NCI-H146 (cell line): Measurements from ENCODE around the gene MINDY1.

ENCODE experiments used
- DNase-seq: peaks from one replicate; lab custom pipeline; 2025; lab: John Stamatoyannopoulos, UW

The MINDY1 gene

DNA sequence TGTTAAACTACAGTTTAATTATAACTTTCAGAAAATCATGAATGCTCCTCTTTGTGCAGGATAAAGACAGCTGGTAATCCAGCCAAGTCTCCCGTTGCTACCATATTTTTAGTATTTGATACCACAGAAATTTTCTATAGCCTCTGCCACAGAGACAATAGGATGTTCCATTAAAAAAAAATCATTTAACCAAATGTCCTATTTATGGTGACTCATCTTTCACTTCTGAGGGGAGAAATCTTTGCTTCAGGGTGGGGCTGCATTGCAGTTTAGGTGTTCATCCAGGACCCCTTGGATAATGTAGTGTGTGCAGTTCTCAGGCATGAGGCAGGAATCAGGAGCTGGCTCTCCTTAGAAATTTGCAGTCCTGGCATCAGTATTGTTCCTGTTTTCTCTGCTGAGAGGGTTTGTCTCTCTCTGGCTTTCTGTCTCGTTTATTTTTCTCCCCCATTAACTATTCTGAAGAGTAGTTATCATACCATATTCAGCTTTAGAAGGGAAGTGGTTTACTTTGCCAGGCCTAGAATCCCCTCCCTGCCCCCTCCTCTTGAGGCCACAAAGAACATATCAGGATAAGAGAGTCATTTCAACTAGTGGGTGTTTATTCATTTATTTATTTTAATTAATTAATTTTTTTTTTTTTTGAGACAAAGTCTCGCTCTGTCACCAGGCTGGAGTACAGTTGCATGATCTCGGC lies 4.6 kb upstream of the MINDY1 start:
- DNase-seq = peak; percentile 5

DNA sequence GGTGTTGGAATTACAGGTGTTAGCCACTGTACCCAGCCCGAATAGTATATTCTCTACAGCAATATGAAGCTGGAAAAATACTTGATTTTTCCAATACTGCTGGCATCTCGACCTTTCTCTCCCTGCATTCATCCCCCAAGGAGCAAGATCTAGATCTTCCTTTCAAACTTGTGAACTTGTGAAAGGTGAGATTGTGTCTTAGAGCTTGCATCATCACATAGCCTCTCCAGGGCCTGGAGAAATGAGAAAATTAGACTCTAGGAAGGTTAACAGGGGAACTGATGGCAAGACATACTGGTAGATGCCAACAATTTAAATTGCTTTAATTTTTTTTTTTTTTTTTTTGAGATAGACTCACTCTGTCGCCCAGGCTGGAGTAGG lies 3.6 kb upstream of the MINDY1 start:
- no peak for DNase-seq

DNA sequence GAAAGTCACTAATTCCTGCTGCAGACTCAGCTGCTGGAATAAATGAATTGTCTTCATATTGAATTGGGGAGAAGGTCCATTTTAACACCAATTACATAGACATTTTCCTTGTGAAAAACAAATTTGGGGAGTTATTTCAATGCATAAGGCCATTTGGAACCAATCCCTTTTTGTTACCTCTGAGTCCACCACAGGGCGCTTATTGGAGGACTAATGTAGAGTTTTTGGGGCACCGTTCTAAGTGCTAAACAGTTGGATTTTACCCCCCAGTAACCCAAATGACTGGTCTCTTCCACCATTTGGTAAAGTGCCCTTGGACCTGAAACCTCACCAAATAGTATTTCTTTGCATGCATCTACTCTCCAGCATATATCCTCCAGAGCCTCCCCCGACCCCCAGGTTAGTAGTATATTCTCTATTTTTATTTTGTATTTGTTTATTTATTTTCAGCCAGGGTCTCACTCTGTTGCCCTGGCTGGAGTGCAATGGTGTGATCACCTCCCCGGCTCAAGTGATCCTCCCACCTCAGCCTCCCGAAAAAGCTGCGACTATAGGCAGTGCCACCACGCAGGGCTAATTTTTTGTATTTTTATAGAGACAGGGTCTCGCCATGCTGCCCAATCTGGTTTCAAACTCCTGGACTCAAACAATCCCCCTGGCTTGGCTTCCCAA lies 3.1 kb upstream of the MINDY1 start:
- DNase-seq = no peak

DNA sequence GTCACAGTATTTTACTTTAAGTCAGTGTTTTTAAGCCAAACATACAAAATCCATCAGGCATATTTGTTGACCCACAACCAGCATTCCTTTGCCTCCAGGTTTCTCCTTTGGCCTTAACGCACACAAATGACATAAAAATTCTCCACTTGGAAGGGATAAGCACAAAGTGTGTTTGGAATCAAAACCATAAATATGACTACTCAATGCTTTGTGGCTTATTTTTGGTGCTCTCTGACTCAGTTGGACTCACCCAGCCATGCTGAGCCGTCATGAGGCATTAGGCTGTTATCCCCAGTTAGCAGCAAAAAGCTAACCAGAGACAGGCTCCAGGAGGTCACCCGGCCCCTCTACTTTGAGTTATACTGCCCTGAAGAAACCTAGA lies 2.5 kb upstream of the MINDY1 start:
- no peak for DNase-seq

DNA sequence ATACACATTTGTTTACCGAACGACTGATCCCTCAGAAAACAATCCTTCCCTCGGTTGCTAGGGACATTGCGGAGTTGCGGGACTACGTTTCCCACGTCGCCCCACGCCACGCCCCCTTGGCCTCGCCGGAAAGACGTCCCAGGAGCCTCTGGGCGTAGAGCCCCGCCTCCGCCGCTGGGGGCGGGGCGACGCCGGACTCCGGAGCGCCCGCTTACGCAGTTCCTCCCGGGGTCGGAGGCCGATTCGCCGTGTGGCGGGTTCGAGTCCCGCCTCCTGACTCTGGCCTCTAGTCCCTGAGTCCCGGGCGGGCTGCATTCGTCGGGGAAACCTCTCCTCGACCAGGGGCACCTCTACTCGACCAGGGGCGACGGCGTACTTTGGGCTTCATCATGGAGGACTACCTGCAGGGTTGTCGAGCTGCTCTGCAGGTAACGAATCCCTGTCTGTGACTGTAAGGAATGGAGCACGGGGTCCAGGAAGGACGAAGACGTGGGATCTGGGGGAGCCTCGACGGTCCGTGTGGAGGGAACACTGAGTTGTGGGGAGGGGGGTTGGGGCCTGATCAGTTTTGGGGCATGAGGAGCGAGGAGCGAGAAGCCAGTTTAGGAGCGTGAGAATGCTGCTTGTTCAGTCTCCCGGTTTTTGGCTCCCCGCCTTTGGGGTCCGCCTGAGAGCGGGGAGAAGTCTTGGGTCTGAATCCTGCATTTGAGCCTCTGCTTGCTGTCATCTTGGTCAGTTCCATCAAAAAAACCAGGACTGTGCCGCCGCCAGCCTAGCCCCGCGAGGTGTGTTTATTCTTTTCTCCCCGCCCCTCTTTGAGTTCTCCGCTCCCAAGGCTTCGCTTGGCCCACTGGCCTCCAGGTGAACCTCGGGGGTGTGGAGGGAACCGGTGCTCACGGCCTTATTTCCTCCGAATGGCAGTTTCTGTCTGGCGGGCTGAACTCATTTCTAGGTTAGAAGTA lies 1.8 kb upstream of the MINDY1 start, which contains the start of gene PRUNE1:
PRUNE1 (plus strand) TSS at position 206 of the 962 bp plus-strand sequence; CDS start at position 390, 184 bp downstream.
- DNase-seq = peak; percentile 95

DNA sequence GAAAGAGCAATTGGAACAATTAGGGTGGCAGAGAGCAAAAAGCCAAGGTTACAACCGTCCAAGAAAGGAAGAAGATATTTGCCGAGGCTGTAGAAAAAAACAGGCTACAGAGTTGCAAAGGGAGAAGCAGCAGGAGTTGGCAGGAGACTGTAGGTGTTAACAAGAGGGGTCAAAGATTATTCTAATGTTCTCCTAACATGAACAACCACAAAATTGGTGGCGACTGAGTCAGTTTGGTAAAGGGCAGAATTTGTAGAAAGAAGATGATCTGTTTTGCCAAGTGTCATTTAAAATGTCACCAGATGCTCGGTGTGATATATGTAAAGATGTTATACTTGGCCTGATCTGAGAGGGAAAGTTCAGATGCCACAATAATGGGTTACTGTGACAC lies 1.1 kb upstream of the MINDY1 start:
- no peak for DNase-seq

DNA sequence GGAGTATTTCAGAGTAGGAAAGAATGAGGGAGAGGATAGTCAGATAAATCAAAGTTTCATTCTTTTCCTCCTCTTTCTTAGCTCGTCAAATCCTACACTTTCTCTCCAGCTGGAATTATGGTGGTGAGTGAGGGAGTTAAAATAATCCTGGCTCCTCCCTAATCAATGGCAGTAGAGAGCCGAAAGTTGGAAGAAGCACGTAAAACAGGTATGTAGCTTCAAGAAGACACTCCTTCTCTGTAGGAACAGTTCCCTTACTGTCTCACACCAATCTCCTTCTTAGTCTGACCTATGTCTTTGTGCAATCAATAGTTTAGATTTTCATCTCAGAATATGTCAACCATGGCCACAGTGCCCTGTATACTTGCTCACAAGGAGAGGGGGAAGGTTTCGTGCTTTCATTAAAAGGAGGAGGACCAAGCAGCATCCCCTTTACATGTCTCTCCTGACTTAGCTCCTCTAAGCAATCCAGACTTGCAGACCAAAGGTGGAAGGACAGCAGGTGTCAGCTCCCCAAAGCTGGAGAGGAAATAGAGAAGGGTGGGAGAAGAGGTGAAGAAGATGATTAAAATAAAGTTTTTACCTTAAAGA lies 878 bp downstream of the MINDY1 start:
- peak; percentile 27 for DNase-seq

DNA sequence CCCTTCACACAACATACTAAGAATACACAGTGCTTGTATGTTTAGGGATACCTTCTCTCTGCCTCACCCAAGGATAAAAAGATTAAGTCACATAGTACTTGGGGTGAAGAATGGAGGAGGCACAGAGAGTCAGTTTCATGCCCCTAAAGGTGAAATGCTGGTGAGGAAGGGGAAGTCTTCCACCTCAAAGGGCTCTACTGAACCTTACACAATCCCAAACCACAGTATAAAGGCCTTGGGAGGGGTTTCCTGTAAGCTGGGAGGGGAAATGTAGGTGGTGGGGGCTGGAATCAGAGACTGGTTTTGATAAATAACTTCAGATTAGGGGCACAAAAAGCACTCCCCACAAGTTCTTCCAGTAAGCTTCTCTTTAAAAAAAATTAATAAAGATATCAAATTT lies 3.5 kb downstream of the MINDY1 start:
- DNase-seq = no peak

DNA sequence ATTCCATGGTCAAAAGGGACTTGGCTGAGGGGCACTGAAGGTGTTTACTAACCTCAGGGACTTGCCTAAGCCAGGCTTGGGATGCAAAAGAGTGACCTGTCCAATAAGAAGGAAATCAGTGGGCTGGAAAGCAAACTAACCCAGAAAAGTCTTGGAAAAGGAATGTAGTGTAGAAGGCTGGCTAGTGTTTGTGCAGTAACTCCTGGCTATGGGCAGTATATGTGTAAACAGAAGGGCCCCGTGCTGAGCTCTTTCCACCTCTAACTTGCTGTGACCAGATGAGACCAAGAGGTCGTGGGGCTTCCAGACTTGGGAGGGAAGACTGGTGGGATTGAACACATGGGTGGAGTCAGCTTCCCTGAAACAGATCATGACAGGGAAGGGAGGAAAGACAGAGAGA lies 4.1 kb downstream of the MINDY1 start:
- no peak for DNase-seq

DNA sequence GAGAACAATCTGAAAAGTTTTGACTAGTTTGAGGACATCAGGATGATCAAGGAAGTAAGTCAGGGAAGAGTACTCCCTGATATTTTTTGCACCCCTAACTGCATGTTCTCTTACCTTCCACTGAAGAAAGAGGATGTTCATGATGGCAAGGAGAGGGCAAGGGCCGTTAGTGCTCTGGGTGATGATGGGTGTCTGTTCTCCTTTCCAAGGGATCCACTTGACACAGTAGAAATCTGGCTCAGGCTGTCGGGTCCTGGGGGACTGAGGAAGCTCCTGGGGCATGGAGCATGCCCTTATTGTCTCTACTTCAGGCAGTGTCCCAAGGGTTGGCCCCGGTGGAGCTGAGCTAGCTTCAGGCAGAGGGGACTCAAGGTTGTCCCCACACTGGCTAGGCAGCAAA lies 4.7 kb downstream of the MINDY1 start:
- DNase-seq = no peak

DNA sequence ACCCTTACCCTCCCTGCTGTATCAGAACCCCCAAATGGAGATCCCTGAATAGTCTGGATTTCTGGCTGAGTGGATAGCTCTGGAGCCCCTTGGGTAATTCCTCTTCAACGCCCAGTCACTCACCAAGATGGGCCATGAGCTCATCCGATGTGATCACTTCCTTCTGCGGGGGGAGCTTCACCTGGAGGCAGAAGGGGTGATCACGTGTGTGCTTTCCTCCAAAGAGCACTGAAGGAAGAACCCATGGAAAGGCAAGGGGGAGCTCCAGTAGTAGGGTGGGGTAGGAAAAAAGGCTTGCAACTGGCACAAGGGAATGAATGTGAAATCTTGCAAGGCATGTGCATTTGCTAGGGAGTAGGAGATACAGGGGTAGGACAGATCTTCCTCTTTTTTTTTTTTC lies 5.1 kb downstream of the MINDY1 start:
- DNase-seq = no peak

DNA sequence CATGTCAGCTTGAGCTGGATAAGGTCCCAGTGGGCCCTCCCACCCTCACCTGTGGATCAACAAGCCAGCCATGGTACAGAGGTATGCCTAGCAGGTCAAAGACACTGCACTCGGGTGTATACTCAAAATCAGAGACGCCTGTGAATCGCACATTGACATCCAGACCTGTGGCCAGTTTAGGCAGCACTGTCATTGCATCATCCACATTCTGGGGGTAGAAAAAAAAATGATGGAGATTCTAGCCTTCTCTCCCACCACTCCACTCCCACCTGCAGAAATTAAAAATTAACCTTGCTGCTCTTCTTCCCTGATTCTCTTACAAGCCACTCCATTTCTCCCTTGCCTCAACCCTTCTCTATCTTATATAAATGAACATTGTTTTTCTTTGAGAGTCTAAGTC lies 6.3 kb downstream of the MINDY1 start:
- no peak for DNase-seq

DNA sequence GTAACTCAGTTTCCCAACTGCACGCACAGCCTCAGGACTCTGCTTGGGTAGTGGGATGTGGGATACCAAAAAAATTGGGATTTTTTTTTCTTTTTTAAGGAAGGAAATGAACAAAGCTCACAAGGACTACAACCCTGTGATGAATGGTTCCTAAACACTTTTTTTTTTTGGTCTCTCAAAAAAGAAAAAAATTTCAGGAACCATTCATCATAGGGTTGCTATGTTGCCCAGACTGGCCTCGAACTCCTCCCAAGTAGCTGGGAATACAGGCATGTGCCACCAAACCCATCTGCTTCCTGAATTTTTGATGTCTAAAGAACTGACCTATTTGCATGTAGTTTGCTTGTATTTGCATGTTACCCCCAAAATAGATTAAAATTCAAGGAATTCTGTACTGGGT lies 6.8 kb downstream of the MINDY1 start:
- no peak for DNase-seq

DNA sequence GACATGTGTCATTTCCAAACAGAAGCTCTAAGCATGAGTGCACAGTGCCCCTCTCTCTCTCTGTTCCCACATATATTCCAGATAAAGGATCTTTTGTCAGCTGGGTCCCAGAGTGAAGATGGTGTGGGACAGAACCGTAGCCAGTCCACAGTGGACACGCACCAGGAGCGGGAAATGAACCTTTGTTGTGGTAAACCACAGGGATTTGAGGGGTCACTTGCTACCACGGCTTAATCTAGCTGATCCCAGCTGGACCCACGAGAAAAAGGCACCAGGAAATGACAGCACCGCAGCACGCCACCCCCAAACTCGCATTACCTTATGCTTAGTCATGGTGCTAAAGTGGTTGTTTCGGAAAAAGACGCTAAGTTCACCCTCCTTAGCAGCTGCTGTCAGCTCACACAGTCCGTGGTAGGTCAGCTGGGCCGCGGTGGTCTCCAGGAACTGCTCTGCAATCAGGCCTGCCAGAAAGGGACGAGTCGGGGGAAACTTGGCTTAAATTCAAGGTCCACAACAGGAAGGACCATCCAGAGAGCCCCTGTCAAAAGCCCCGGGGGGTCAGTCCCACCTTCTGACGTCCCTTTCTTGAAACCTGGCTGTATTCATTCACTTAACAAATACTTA lies 7.5 kb downstream of the MINDY1 start:
- no peak for DNase-seq

DNA sequence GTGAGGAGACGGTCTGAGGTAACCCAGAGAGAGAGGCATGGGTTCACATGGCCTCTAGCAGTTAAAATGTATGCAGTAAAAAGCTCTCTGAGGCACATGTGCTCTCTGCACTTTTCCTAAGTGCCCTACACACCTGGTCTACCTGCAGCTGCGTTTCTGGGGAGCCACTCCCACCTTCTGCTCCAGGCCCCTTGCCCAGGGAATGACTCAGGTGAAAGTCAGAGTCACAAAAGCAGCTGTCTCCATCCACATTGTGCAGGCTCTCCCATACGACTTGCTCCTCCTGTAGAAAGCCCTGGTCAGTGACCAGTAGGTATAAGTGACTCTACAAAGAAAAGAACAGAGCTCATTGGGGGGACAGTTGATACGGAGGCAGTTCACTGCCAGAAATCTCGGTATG lies 8.8 kb downstream of the MINDY1 start:
- DNase-seq = no peak

DNA sequence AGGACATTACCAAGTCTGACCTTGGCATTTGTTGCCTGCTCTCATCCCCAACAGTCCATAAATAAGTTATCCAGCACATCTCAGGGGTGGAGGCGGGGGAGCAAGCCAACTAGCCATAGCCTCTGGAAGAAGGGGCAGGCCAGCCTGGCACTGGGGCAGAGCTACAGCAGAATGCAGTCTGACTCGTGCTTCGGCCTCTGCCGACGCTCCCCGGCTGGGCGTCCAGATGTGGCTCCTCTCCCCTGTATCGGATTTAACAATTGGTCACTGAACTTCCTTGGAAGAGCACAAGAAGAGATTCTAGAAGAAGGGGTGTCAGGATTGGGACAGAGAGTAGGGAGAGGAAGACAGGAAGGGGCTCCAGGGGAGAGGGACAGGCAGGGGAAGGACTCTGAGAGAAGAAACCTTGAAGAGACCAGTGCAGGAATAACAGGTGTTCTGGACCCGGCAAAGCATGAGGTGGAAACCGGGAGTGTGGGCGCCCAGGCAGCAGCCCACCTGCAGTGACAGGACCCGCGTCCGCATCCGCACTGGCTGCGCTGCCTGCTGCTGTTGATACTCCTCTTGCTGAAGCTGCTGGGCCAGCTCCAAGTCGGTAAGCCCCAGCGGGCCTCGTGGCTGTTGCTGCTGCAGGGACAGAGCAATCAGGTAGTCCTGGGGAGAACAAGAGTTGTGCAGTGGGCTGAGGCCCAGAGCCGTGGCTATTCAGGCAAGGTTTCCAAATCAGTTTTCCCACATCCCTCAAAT lies 9.4 kb downstream of the MINDY1 start:
- DNase-seq = no peak

DNA sequence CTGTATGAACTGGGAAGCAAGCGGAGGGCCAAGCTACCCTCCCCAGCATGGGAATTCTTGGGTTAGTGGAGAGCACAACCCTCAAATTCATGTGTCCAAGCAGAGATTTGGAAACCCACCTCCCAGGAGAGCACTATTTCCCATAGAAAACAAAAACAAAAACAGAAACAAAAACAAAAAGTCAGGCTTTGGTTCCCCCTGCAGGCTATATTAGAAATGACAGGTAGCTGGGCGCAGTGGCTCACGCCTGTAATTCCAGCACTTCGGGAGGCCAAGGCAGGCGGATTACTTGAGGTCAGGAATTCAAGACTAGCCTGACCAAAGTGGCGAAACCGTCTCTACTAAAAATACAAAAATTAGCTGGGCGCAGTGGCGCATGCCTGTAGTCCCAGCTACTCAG lies 10.8 kb downstream of the MINDY1 start:
- no peak for DNase-seq

DNA sequence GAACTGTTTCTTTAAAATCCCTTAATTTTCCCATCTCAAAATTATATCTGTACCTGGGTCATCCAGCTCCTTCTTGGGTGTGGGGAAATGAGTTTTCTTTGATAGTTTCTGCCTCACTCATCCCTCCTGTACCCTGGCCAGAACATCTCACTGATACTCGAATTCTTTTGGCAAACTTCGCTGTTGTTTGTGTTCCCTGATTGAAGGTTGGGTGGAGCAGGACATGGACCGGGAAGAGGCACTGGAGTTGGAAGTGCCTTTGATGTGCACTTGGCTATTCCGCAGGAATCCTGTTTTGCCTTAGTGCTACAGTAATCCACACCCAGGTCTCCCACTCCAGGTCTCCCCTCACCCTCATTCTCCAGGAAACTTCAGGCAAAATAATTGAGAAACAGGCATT lies 11.2 kb downstream of the MINDY1 start:
- DNase-seq = no peak

DNA sequence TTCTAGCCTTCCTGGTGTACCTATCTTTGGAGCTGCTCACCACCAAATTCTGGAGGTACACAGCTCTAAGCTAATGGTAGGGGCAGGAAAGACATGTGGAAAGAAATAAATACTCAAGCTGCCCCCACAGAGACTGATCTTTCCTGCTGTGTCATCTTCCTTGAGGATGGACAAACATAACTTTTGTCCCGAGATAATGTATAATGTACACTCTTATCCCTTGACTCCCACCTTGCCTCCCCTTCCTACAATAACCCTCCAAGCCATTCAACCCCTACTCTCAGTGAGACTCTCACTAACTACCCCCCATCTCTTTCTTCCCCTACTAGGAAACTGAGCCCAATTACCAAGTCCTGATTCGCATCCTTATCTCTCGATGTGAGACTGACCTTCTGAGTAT lies 12.5 kb downstream of the MINDY1 start:
- no peak for DNase-seq

DNA sequence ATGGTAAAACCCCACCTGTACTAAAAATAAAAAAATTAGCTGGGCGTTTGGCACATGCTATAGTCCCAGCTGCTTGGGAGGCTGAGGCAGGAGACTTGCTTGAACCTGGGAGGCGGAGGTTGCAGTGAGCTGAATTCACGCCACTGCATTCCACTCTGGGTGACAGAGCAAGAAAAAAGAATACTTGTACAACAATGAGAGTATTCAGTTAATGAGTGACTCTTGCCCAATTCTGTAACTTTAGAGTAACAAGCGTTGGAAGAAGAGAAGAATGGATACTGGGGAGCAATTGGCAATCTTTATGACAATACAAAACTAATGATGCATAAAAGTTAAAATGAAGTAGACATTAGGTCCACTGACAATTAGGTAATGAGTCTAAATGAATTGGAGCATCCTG lies 14.1 kb downstream of the MINDY1 start:
- DNase-seq = no peak

DNA sequence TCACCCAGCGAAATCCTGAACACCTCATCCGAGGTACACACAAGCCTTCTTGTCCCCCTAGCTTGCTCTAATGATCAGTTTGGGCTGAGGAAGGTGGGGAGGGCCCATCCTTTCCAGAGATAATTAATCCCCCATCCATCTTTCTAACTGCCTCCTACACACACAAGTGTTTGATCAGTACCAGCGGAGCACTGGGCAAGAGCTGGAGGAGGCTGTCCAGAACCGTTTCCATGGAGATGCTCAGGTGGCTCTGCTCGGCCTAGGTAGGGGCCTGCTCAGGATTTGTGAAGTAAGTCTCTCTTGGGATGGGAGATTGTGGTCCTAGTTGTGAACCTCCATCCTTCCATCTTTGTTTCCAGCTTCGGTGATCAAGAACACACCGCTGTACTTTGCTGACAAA lies 18.8 kb downstream of the MINDY1 start:
- DNase-seq = no peak
